H1 (cell line): Measurements from ENCODE around the gene ZFP1. TPM values are rescaled to one million over a fixed set of nuclear protein-coding genes. Genes with fewer than 3 reads are reported as not detected.

Source experiments
- USF2 ChIP-seq: IDR thresholded peaks from 2 replicates; pipeline ENCODE4 v1.6.1; 2011; ENCODE audit warnings: low read length, improper control_type of control experiment
- YY1 ChIP-seq: IDR thresholded peaks from 2 replicates; pipeline ENCODE4 v1.6.1; 2011; ENCODE audit warnings: low read depth, mild to moderate bottlenecking, low read length
- ZNF274 ChIP-seq: IDR thresholded peaks from 2 replicates; pipeline ENCODE4 v1.7.0; 2012; ENCODE audit warnings: low read length, borderline replicate concordance; ENCODE audit errors: extremely low read depth
- polyA plus RNA-seq, 7 experiments: library from polyadenylated mRNA; depleted of rRNA in 3 of 7; stranded (reverse) in 5 of 7; unstranded in 2 of 7; fragments of >200 nt in 5 of 7; fragments of 200-250 nt in 2 of 7; gene quantifications; 1 replicate in 5 of 7; 2 replicates in 1 of 7; 4 replicates in 1 of 7; pipeline versions ENCODE4 v1.2.1 to v1.2.3, GENCODE V29; 2011 to 2013; ENCODE audit warnings: missing spikeins in 2 of 7, mixed read lengths in 2 of 7
- total RNA-seq: library from RNA; stranded (reverse); fragmentation: NEBNext Ultra II Directional; extraction: Animal tissue kit (Norgen Biotek cat#: 25700); gene quantifications from 2 replicates; pipeline ENCODE4 v1.2.1, GENCODE V29; 2021

The ZFP1 gene
- total and polyA plus RNA-seq, 2 of the 8 experiments (the other 6 are each of a cell fraction or from before 2014, with no cell fraction given), result 4.0 to 11.2 TPM

- TF ChIP-seq USF2 (no peak), YY1 (no peak), ZNF274 (no peak)
These were observed 41.4 kb downstream of the ZFP1 start (continued) for GRCh38 chr16:75189638-75190245.
